LNCaP clone FGC (cell line): Measurements from ENCODE around the gene FCRL1.

Experiments
- DNase-seq: peaks from one replicate; pipeline ENCODE4 v3.0.0-alpha.2; 2011; ENCODE audit warnings: low read depth
- H3K4me3 ChIP-seq: 2 replicates; pipeline ENCODE4 v1.5.1; 2011; ENCODE audit warnings: mild to moderate bottlenecking, low read depth, low read length, control low read depth
- TF ChIP-seq, protein P1 (sequence below): IDR thresholded peaks from 2 replicates; pipeline ENCODE4 v1.5.1; 2012; ENCODE audit warnings: mild to moderate bottlenecking; ENCODE audit not compliant: control insufficient read depth, insufficient read depth; ENCODE audit errors: extremely low read depth

The FCRL1 gene

DNA sequence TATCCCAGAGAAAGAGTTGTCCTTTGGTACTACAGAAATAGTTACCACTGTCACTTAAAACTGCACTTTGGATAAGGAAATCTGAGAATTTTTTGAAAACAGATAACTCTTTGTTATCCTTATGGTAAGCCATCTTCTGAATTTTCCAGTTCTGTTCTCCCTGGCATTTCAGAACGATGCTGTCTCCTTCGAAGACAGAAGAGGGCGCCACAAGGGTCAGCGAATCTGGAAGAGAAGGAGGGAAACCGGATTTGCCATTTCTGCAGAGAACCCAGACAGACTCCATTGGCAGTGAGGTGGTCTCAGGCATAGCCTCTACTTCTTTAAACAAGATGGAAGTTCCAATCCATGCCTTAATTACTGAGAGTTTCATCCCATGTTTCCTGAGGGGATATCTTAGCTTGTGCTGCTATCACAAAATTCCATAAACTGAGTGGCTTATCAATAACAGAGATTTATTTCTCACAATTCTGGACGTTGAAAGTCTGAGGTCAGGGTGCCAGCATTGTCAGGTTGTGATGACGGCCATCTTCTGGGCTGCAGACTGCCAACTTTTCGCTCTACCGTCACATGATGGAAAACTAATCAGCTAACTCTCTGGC, 49.4 kb downstream of the FCRL1 start:
- TF ChIP-seq, protein P1, sequence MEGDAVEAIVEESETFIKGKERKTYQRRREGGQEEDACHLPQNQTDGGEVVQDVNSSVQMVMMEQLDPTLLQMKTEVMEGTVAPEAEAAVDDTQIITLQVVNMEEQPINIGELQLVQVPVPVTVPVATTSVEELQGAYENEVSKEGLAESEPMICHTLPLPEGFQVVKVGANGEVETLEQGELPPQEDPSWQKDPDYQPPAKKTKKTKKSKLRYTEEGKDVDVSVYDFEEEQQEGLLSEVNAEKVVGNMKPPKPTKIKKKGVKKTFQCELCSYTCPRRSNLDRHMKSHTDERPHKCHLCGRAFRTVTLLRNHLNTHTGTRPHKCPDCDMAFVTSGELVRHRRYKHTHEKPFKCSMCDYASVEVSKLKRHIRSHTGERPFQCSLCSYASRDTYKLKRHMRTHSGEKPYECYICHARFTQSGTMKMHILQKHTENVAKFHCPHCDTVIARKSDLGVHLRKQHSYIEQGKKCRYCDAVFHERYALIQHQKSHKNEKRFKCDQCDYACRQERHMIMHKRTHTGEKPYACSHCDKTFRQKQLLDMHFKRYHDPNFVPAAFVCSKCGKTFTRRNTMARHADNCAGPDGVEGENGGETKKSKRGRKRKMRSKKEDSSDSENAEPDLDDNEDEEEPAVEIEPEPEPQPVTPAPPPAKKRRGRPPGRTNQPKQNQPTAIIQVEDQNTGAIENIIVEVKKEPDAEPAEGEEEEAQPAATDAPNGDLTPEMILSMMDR = peak; percentile 11; the same call in 1 of the 2 replicates
- DNase-seq = no peak
- H3K4me3 ChIP-seq = no peak overlapping the region

DNA sequence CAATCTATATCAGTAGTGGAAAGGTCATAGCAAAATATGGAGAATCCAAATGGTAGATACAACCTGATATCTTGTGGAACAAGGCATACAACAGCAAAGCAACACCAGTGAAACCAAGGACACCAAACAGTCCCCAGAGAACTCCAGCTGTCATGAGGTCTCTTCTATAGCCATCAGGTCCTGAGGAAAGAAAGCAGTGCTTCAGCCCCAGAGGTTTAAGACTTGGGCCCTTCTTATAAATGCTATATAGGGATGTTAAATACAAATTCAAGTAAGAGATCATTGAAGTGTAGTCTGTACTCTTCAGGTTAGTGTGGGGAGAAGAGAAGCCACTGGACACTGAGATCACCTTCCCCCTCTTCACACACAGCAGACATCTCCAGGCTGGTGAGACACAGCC, 53.1 kb downstream of the FCRL1 start:
- no peak for DNase-seq
- no peak overlapping the region for H3K4me3 ChIP-seq
- TF ChIP-seq, protein P1 = no peak

DNA sequence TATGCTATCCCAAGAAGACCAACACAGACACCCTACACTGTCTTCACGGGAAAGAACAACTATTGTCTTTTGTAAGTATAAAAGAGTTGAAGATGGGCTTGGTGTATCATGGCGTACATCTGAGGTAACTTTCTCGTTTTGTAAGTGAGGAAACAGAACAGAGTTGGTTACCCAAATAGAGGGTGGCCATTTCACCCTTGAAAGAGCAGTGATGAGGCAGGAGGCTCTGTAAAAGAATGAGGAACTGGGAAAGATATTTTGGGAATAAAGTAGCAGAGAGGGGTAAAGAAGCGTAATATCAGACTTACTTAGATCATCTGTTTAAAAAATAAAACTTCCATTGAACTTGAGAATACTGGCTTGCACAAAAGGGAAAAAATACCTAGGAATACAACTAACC, 61.9 kb downstream of the FCRL1 start:
- no peak for DNase-seq
- H3K4me3 ChIP-seq = no peak overlapping the region
- TF ChIP-seq, protein P1 = no peak

DNA sequence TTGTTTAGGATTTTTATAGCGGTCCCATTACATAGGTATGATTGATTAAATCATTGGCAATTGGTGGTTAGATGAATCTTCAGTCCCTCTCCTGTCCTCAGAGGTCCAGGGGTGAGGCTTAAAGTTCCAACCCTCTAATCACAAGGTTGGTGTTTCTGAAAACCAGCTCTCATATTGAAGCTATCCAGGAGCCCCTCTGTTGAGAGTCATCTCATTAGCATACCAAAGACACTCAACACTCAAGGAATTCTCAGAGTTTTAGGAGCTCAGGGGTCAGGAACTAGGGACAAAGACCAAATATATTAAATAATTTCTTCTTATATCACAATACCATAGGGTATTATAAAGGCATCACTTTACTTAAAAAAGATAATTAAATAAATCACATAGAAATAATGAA, 66.3 kb downstream of the FCRL1 start:
- TF ChIP-seq, protein P1 = no peak
- DNase-seq = no peak
- H3K4me3 ChIP-seq = no peak overlapping the region

DNA sequence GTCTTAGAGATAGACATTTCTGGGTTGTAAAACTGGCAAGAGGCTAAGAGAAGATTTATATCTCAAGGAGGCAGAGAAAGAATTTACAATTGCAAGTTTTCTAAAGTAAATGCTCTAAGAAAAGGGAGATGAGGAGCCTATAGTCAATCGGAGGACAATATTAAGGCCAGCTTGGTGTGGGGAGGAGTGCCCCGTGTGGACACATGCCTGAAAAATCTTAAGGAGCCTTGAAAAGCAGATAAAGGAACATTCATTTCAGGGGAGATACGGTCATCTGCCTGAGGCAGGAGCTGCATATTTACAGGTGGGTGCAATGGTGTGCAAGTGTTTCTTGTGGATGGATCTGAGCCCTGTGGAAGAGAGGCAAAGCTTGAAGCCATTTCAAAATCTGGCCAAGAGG, 68.6 kb downstream of the FCRL1 start:
- H3K4me3 ChIP-seq = no peak overlapping the region
- TF ChIP-seq, protein P1 = peak; percentile 15; the same call in 1 of the 2 replicates
- no peak for DNase-seq

DNA sequence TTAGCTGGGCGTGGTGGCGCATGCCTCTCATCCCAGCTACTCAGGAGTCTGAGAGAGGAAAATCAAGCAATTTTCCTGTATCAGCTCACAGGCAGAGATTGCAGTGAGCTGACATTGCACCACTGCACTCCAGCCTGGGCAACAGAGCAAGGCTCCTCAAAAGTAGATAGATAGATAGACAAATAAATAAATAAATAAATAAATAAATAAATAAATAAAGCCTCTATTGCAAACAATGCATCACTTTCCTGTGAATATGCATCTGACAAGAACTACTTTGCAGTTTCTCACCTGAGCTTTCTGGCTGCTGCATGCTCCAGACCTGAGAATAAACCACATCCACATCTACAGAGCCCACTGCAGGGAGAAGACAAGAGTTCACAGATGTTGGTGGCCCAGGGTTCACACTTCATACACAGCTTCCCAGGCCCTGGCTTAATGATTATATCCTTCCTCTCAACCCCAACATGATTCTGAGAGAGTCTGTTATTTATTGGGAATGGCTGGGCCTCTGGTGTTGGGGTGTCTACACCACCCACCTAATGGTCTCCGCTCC, 71.6 kb downstream of the FCRL1 start:
- no peak overlapping the region for H3K4me3 ChIP-seq
- TF ChIP-seq, protein P1 = no peak
- DNase-seq = no peak
